HG02763 (cell line): Measurements from ENCODE around the gene LRP1.

Experiments used
- ATAC-seq: cut with Tn5 transposase; IDR thresholded peaks from one replicate; pipeline ENCODE4 v1.9.1; 2021; ENCODE audit warnings: mild to moderate bottlenecking, moderate library complexity; ENCODE audit not compliant: unreplicated experiment

The LRP1 gene

DNA sequence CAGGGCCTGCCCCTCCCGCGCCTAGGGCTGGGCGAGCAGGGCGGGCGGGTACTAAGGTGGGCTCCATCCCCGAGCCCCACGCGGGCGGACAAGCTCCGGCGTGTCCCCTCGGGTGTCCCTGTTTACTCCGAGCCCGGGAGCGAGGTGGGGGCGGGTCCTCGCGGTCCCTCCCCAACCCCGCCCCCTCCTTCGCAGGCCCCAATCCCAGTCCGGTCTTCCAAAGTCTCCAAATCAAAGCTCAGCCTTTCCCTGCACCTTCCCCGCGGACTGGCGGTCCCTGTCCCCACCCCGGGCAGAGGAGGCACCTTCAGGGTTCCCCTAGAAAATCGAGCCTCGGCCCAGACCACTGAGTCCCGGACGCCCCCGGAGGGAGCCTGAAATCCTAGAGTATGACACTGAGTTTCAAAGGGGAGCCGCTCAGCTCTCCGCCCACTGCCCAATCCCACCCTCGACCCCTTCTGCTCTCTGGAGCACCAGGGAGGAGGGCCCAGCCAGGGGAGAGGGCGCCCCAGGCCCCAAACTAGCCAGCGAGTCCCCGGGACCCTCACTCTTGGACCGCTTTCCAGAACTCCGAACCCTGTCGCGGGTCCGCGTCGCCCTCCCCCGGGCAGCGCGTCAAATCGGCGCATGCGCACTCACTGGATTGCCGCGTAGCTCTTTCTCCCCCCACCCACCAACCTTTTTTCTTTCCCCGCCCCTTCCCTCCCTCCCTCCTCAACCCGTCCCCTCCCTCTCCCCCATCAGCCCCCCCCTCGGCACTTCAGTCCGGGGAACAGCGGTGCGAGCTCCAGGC is at the start of gene LRP1:
LRP1 (plus strand) TSS at position 758 of the 793 bp plus-strand sequence. CDS start 482 bp downstream, outside the sequence.
- ATAC-seq: peak; percentile 63

- peak; percentile 98 for ATAC-seq
These were observed 49.5 kb upstream of the LRP1 start, which contains the start of gene NEMP1 for GRCh38 chr12:57078519-57079404. Gene NEMP1 (minus strand): TSS chr12:57078791. CDS start chr12:57078745, 46 bp downstream.

- no peak for ATAC-seq
These were observed 48.5 kb upstream of the LRP1 start for GRCh38 chr12:57079821-57080220.

- no peak for ATAC-seq
These were observed 47.4 kb upstream of the LRP1 start for GRCh38 chr12:57080855-57081254.

DNA sequence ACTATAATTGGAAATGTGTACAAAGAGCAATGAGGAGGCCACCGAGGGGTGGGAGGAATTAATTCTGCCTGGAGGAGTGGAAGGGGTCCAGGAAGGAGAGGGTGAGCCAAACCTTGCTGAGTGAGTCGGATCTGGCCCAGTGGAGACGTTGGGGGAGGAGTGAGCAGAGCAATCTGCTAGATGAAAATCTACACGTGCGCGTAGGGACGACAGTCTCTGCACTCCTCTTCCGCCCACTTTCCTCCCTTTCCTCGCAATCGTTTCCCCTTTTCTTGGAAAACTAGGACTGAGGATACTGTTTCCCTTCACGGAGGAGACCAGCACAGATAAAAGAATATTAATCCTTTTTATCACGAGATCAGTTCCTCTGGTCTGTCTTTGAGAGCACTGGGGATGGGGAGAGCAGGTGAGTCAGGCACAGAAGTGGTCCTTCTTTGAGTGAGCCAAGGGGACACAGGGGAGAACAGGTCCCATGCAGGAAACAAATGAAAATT is 42.2 kb upstream of the LRP1 start:
- no peak for ATAC-seq

- no peak for ATAC-seq
These were observed 41.7 kb upstream of the LRP1 start for GRCh38 chr12:57086493-57087009.

DNA sequence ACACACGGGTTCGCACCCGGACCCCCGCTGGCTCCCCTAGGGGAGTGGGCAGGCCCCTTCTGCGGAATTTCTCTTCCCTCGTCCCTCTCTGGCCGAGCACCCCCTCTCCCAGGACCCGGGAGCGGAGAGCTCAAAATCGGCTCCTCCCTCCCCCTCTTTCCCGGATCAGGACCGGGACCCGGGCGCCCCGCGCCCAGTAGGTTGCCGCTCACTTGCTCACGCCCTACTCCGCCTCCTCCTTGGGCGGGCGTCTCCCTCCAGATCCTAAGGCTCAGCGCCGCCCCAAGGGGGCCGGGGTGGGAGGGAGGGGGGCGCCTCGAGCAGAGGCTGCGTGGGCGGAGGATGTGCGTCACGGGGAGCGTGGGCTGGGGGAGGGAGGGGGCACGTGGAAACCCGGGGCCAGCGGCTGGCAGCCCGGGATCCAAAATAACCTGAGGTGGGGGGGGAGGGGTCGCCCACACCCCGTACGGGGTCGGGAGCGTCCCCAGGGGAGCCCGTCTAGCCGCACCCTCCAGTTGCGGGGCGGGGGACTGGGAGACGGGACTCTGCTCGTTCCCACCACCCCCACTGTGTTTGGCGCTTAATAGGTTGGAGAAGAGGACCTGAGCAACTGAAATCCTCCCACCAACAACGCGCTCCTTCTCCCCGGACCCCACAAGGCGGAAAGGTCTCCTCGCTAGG is 41.1 kb upstream of the LRP1 start:
- peak; percentile 36 for ATAC-seq

GRCh38 chr12:57087691-57088353 is 40.5 kb upstream of the LRP1 start:
- peak; percentile 32 for ATAC-seq

GRCh38 chr12:57088354-57089270 is 39.7 kb upstream of the LRP1 start, which contains the start of gene NAB2:
Gene NAB2 (plus strand): TSS chr12:57089114. CDS start chr12:57089272, 158 bp downstream.
- peak; percentile 50 for ATAC-seq

GRCh38 chr12:57089271-57090245 is 38.7 kb upstream of the LRP1 start:
- no peak for ATAC-seq

DNA sequence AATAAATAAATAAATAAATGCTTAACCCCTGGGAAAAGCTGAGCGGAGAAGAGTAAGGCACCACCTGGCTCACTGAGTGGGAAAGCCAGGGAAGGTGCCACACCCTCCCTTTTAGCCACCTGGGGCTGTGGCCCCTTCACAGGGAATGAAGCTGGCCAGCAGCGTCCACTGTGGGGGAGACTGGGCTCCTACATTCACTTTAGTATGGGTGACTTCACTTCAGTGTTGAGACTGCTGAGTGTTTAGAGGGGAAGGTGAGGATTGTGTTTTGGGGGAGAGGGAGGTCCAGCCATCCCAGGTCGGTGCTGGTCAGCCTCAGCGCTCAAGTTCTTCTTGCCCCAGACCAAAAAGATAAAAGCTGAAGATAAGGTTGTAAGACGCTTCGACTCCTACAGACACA is 37.8 kb upstream of the LRP1 start:
- no peak for ATAC-seq

GRCh38 chr12:57090924-57091637 is 37.2 kb upstream of the LRP1 start:
- ATAC-seq: no peak

- ATAC-seq: no peak
These were observed 36.4 kb upstream of the LRP1 start for GRCh38 chr12:57091638-57092528.

- no peak for ATAC-seq
These were observed 35.8 kb upstream of the LRP1 start for GRCh38 chr12:57092529-57092862.

- ATAC-seq: no peak
These were observed 35.3 kb upstream of the LRP1 start for GRCh38 chr12:57092876-57093414.
